Amniotic epithelial cell (primary cell): ENCODE results near the gene RYR2.
A peak's percentile ranks its signal among the peaks of the same experiment; 100 is the strongest.

Experiments used
- DNase-seq: peaks from one replicate; pipeline ENCODE4 v3.0.0-alpha.2; 2010; ENCODE audit warnings: low read depth

Gene RYR2

DNA sequence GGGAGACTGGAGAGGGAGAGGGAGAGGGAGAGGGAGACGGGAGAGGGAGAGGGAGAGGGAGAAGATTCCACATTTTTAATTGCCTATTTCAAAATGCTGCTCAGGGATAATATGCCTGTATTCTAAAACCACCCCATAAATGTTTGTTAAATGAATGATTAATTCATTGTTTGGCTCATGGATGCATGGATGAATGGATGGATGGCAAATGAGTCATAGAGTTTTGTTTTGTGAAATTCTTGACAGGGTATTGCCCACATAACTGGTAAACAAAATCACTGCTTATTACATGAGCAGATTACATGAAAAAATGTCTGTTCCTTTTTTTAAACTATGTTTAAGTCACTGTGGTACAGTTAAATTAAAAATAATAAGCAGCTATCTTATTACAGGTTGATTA, 628.3 kb downstream of the RYR2 start:
- DNase-seq = no peak

DNA sequence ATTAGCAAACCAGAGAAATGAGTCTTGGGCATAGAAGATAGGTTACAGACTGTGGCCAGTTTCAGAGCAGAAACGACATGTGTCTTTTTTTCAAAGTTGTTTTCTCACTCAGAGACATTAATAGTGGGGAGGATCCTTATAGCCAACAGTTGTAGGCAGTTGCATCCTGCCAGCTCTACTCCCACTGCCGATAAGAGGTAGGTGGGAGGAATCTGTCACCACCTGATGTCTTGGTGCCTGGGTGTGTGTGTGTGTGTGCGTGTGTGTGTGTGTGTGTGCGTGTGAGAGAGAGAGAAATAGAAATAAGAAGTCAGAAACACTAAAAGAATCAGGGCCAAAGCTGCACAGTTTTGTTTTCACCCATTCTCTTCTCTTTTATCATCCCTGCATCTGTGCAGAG, 629.3 kb downstream of the RYR2 start:
- no peak for DNase-seq

DNA sequence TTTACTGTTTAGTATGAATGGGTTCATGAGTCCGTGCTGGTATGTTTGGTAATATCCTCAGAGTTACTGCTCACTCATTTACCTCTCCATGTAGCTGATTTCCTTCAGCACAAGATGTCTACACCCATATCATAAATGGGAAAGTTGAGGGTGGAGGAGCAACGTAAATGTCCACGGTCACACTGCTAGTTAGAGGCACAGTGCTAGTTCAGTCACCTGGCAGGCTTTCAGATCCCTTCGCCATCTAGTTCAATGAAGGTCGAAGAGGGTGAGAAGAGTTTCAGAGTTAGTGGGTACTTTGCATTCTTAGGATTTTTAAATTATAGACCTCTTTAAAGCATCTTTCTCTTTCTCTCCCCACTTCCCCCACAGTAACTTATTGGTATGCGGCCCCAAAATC, 630.0 kb downstream of the RYR2 start:
- DNase-seq = no peak

DNA sequence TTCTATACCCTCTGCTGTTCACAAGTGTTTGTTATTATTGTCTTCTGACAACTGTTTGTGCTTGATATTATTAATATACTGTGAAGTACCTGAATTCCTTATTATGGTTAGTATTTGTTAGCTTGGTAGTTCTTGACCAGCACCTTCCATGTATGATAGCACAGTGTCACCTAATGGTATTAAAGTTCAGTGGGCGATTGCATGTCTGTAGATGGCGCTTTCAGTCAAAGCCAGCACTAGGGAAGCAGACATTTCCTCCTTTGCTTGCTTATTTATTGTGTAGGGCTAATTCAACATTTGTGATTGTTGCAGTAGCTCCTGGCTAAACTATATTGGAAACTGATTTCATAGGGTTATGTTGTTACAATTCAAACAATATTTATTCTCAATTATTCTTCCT, 630.8 kb downstream of the RYR2 start:
- DNase-seq = peak; percentile 0

DNA sequence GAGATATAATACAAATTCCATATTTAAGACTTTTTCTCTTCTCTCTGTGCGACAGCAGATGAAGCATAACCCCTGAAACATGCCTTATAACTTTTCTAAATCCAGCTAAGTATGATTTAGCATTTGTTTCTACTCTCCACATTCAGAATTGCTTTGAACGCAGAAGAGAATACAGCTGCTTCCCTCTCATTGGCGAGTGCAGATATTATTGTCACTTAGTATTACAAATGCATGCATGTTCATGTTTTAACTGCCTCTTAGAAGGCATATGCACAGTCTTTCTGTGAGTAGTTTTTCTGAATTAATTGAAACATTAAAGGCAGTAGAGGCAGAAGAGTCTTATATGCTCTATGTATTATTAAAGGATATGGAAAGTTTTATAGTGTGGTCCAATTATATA, 631.6 kb downstream of the RYR2 start:
- DNase-seq = no peak

DNA sequence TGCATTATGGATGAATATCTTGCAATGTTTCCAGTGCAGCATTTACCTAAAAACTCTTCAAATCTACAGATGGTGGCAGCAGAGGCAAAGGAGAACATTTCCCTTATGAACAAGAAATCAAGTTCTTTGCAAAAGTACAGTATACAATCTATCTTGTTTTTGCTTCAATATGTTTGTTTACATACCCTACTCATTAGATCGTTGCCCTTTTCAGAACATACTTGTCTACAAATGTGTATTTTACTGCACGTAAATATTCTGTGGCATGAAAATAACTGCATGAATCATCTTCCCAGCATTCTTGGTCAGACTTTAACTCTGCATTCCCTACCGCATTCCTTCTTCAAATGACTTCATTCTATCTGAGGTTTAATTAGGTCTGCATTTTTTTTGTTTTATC, 636.0 kb downstream of the RYR2 start:
- DNase-seq = peak; percentile 69

DNA sequence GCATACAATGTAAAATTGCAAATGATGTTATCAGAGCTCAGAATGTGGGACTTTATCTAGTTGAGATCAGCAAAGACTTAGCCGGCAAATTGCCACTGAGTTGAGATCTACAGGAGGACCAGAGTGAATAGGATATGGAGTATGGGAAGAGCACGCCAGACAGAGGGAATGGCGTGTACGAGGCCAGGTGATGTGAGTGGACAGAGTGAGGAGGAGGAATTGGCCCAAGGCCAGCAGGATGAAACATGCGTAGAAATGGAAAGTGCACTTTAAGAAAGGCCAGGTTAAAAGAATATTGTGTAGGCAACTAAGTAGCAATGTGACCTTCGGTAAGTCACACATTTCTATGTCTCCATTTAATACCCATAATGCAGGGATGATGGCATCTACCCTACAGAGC, 637.7 kb downstream of the RYR2 start:
- no peak for DNase-seq

DNA sequence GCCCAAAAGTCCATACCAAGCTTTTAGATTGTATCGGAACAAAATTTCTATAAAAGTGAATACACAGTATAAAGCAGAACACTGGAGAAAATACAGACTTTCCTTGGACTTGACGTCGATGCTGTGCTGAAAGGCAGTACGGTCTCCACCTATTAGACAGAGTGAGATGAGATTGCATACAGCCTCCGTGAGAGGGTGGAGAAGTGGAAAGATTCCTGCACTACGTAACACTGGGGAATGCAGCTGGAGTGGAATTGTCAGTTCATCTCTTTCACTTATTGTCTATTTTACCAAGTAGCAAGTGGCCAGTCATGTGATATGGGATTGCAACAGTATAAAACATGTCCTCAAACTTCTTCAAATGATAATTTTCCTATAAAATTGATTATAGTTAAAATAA, 639.2 kb downstream of the RYR2 start:
- peak; percentile 7 for DNase-seq

DNA sequence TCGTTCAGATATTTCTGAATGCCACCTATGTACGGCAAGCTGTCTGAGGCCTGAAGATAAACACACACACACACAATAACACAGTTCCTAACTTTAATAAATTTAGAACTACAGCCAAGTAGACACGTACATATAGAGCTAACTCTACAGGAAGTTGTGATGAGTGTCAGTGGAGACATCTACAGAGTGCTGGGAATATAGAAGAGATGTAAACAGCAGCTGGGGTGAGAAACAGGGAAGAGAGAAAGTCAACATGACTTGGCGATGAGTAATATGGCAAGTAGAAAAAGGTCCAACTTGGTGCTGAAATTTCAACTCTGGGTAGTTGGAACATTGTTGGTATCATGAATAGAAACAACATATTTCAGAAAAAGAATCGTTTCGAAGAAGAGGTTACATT, 642.3 kb downstream of the RYR2 start:
- peak; percentile 4 for DNase-seq

DNA sequence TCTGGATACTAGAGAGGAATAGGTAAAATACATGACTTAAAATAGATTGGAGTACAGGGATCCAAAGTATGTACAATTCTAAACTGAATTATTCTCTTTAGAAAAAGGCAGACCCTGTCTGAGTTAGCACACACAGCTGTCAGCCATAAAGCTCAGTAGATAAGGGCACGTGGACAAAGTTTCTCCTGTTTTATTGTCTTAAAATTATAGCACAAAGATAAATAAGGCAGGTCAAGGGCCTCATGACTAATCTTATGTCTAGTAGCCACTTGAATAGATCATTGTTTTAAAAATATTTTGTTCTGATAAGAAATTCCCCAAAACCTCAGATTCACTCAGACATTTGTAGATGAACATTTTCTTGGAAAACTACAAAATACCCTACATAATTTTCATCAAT, 643.6 kb downstream of the RYR2 start:
- DNase-seq = peak; percentile 3

DNA sequence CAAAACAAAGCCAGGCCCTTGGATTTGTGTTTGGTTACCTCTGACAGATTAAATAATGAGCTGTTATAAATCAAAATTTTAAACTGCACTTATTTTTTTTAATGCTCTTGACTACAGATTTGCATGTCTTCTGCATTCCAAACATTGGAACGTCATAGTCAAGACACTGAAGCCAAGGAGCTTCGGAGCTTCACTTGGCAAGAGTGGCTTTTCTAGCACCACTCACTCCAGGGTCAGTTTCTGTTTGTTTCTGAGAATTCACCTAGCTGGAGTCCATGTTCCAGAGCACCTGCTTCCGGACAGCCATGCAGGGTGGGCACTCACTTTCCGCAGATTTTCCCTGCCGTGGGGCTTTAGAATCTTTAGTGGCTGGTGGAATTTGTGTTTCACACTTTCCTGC, 645.8 kb downstream of the RYR2 start:
- no peak for DNase-seq

DNA sequence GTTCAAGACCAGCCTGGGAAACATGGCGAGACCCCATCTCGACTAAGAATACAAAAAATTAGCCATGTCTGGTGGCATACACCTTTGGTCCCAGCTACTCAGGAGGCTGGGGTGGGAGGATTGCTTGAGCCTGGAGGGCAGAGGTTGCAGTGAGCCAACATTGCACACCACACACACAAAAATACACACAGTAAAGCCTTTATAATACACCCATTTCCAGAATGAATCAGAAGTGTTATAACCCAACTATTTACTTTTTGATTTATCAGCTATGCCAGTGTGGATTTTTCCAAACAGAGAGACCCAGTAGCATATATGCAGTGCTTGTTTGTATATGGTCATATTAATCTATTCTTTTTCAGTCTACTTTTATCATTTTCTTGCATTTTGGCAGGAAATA, 648.7 kb downstream of the RYR2 start:
- DNase-seq = no peak

DNA sequence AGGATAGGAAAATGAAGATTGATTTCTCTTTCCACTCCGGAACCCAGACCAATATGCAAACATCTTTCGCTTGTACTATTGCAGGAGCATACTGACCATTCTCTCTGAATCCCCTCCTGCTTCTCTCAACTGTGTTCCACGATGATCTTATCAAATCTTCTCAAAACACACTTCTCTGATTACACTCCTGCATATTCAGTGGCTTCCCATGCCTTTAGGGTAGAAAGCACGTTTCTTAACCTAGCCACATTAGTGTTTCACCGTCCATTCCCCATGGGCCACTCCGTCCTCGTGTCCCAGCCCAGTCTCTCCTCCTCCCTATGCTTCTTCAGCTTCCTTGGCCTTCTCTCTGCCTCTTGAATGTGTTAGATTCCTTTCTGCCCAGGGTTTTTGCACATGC, 650.3 kb downstream of the RYR2 start:
- DNase-seq = no peak

DNA sequence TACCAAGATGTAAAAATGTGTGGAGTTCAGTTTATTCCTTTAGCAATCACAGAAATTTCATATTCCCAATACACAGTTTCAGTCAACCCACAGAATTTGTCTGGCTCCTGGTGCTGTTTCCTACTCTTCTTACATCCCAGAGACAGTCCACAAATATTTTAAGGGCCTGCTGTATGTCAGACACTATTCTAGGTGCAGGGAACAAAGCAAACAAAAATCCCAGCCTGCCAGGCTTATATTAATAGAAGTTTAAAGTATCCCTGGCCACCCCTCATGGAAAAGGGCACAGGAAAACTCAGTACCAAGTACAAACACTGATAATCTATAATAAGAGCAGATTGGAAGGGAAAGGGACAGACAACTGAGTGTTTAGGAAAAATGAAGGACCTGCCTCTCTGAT, 653.9 kb downstream of the RYR2 start:
- DNase-seq = no peak

DNA sequence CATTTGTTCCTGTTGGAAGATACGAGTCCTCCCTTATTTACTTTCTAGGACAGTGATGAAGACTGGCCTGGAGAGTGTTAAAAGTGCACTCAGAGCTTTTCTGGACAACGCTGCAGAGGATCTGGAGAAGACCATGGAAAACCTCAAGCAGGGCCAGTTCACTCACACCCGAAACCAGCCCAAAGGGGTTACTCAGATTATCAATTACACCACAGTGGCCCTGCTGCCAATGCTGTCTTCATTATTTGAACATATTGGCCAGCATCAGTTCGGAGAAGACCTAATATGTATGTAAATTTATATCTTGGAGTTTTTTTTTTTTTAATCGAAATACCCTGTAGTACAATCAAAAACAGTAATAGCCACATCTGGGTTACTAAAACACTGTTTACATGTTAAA, 658.2 kb downstream of the RYR2 start:
- DNase-seq = no peak

DNA sequence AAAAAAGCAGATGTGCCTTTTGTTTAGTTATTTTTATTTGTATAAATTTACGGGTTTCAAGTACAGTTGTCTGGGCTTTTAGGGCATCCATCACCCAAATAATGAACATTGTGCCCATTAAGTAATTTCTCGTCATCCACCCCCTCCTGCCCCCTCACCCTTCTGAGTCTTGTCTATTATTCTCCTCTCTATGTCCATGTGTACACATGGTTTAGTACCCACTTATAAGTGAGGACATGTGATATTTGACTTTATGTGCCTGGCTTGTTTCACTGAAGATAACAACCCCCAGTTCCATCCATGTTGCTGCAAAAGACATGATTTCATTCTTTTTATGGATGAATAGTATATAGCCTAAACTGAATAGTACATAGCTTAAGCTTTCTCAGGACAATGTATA, 659.5 kb downstream of the RYR2 start:
- DNase-seq = no peak

DNA sequence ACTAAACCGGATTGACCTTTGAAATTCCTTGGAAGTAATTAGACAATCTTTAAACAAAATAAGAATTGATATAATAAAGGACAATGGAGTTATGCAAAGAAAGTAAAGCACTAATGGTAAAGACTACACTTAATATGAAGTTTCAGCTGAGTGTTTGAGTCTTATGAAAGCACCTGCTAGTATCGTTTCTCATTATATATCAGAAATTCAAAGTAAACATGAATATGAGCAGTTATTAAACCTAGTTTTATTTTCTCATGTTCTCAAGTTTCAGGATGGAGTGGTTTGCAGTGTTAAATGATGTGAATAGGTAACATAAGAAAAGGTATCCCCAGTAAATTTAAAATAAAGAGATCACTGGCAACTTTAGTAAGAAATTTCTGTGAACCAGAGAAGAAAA, 660.2 kb downstream of the RYR2 start:
- no peak for DNase-seq

DNA sequence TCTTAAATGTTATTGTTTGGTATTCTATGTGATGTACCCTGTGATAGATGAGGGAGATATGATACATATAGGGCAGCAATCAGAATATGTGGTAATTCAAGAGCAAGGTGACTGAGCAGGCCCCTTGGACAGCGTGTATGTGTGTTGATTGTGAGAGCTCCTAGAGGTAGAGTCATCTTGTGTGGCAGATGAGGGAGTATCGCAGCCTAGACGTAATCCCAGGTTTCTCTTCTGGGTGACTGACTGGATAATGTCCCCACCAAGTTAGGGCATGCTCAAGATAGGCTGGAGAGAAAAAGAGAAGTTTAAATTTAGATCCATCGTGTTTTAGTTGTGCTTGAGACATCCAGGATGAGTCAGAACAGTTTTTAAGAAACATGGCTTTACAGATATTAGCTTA, 663.5 kb downstream of the RYR2 start:
- no peak for DNase-seq

DNA sequence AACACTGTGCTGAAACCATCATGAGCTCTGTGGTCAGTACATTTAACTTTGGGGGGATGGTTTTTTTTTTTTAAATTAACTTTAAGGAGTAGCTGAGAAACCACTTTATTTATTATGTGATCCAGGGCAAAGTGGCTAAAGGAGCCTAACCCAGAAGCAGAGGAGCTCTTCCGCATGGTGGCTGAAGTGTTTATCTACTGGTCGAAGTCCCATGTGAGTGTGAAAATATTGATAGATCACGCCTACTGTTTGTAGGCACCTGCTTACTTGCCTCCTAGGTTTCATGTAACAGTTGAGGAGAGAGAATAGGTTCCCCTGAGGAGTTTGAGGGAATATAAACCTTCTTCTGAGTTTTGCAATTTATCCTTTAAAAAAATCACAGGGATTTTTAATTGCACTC, 667.4 kb downstream of the RYR2 start:
- no peak for DNase-seq

DNA sequence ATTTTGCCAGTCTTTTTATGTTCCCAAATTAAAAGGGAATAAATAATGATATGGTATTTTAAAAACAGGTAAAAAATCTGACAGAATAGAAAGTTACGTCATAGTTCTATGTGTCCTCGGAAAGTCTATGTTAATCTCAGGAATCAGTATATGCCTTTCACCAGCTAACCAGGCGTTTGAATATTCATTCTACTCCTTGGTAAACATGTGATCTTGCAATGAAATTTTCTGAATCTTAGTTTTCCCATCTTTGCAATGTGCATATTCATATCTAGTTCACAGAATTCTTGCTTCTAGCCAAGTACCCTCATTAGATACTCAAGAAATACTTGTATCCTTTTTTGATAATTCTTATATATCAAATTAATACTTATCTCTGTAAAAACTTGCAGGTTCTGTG, 669.3 kb downstream of the RYR2 start:
- DNase-seq = no peak

DNA sequence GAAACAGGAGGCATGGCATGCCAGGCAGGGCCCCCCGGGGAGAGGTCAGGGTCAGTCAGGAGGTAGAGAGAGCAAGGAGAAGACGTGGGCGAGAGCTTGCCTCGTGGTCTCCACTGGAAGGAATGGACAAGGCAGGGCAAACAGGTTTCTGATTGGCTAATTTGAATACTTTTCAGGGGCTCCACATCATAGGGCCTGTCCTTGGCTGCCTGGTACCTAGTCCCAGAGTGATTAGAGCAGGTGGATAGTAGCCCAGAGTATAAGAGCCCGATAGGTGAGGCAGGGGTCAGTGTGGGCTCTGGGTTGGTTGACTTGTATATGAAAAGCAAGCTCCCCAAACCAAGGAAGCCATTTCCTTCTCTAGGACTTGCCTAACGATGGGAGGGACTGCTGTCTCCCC, 670.1 kb downstream of the RYR2 start:
- no peak for DNase-seq

DNA sequence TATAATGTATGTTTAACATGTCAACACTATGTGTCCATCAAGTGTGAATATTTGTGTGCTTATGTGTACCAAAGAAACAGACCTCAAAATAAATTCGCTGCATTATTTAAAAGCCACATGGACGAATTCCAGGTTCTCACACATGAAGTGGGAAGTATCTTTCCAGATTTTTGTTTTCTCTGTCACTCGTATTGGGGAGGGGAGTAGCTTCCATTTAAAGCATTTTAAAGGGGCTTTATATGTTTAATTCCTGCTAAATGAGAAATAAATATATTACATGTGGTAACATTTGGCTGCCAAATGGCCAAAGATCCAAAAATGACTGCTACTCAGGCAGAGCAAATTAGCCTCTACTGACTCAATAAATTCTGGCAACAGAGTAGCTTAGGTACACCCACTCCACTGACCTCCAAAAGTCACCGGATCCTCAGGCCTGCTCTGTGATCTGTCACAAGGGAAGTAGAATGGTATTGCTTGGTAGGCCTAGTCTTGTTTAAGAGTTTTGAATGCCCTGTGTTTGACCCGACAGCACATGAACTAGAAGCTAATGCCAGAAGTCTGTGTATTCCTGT, 670.7 kb downstream of the RYR2 start:
- DNase-seq = no peak

DNA sequence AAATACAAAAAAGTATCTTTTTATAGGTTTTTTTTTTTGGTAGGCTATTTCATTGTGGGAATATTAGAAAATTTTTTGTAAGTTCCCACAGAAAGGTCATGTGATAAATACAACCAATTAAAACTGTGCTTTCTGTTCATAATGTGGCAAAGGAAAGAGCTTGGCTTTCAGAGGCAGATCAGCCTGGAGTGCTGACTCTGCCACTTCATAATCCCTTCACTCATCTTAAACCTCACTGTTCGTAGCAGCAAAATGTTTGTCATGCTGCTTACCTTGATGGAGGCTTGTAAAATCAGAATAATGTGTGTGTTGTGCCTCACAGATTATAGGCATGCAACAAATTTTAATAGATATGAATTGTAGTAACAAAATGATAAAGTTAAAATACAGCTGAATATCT, 671.9 kb downstream of the RYR2 start:
- DNase-seq = peak; percentile 0

DNA sequence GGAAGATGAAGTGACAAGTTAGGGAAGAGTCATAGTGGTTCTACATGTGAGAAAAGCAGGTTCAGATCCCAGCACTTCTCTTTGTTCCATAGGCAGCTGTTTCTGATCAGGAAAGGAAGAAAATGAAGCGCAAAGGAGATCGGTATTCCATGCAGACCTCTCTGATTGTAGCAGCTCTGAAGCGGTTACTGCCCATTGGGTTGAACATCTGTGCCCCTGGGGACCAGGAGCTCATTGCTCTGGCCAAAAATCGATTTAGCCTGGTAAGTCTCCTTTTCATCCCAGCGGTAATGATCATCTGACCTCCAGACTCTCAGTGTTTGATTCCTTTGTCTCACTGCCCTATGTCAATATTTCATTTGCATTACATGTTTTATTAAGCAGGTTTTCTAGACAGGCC, 675.1 kb downstream of the RYR2 start:
- DNase-seq = no peak

DNA sequence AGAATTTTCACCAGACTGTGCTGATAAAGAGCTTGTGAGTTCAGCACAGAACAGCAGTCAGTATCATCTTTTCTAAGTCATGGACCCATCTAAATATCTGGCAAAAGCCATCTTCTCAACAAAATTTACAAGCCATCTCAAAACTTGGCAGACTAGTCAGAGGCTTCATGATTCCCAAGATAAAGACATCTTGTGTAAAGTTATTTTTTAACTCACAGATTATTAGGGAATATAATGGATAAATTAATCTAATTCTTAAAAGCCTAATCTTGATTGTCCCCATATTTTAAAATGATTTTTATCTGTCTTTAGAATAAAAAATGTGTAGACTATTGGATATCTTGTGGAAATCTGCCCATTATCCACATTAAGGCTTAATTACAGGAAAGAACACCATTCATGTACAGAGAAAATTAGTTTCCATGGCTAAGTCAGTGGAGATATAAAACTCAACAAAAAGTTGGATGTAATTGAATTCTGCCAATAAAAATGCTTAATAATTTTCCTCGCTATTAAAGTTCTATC, 688.9 kb downstream of the RYR2 start:
- DNase-seq = no peak
